NCI-H446 (cell line): Measurements from ENCODE around the gene PSMB9.
A peak's percentile ranks its signal among the peaks of the same experiment; 100 is the strongest.
"Not testable (repeated sequence)": the region's sequence is repeated elsewhere in the genome, so short reads cannot be mapped to it uniquely, and the experiment has no call there.

Source experiments
- DNase-seq, 2 experiments: peaks; one replicate each; lab custom pipeline; 2025; lab: John Stamatoyannopoulos, UW

PSMB9 gene

DNA sequence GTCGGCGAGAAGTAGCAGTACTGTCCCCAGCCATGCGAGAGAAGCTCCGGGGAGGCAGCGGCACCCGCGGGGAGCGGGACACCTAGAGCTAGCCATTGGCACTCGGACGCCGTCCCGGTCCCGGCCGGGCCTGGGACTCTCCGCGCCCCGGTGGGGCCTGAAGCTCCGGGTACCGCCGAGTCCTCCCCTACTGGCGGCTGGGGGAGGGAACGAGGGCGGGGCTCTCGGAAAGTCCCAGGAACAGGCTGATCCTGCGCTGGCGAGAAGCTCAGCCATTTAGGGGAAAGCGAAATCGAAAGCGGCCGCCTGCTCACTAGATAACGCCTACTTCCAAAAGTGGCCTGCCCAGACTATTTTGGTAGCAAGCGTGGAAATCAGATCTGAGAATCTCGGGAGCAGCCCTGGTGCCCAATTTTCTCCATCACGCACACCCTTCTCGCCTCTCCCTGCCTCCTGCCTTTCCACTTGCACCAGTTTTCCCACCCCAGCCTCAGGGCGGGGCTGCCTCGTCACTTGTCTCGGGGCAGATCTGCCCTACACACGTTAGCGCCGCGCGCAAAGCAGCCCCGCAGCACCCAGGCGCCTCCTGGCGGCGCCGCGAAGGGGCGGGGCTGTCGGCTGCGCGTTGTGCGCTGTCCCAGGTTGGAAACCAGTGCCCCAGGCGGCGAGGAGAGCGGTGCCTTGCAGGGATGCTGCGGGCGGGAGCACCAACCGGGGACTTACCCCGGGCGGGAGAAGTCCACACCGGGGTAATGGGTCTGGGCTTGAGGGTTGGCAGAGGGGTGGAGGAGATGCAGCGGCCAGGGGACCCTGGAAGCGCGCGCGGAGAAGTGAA is at the start of gene PSMB9, which contains the start of gene TAP1:
Gene PSMB9, plus strand, starts transcription at position 652 of the 835 bp plus-strand sequence. Its CDS starts 38 bp downstream, at position 690.
Gene TAP1, minus strand, starts transcription at position 164 of the 835 bp plus-strand sequence. Its CDS starts 68 bp downstream, at position 96.
- DNase-seq: peak in 1 of 2 experiments; percentile 24

GRCh38 chr6:32805404-32805803 is 48.6 kb upstream of the PSMB9 start:
- not testable (repeated sequence) for DNase-seq

- no peak for DNase-seq
Observed at GRCh38 chr6:32807020-32807580, 46.9 kb upstream of the PSMB9 start.

- no peak for DNase-seq
Observed at GRCh38 chr6:32809171-32809570, 44.8 kb upstream of the PSMB9 start.

- no peak for DNase-seq
Observed at GRCh38 chr6:32814145-32814544, 39.8 kb upstream of the PSMB9 start.

DNA sequence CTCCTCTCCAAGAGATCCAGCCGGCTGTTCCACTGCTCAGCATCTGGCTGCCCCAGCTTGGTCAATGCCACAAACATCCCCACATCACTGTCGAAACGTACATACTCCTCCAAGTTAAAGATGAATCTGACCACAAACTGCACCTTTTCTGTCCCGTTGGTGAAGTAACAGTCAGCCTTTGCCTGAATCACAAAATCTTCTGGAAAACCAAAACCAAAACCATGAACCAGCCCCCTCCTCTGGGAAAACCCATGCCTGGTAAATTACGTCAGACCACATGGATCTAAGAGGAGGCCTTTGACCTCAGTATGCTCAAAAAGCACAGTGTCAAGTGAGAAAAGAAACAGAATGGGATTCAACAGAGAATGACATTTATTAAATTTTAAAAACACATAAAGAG is 38.9 kb upstream of the PSMB9 start:
- no peak for DNase-seq

- DNase-seq: no peak
Observed at GRCh38 chr6:32815996-32816395, 38.0 kb upstream of the PSMB9 start.

GRCh38 chr6:32816746-32817204 is 37.2 kb upstream of the PSMB9 start, which contains the start of gene HLA-DOB:
TSS of gene HLA-DOB (minus strand) at chr6:32817002. CDS start at chr6:32816951, 51 bp downstream.
- no peak for DNase-seq

DNA sequence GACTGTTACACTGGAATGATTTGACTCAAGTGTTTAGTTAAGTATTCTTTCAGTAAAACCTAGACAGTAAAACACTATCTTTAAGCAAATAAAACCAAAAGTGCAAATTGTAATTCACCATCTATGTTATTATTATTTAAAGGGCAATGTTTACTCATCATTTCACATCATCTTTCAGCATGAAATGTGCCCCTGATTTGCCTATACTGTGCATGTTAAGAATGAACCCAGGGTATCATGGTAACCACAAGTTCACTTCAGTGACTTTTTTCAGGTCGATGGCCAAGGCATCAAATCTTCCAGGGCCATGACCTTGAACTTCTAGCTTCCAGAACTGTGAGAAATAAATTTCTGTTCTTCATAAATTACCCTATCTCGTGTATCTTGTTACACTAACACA is 35.1 kb upstream of the PSMB9 start:
- no peak for DNase-seq

GRCh38 chr6:32819729-32820128 is 34.3 kb upstream of the PSMB9 start:
- DNase-seq: no peak

GRCh38 chr6:32825966-32826365 is 28.0 kb upstream of the PSMB9 start:
- DNase-seq: no peak

- no peak for DNase-seq
Observed at GRCh38 chr6:32827025-32827424, 27.0 kb upstream of the PSMB9 start.

GRCh38 chr6:32829495-32829894 is 24.5 kb upstream of the PSMB9 start:
- DNase-seq: no peak

- no peak for DNase-seq
Observed at GRCh38 chr6:32830017-32830416, 24.0 kb upstream of the PSMB9 start.

- DNase-seq: no peak
Observed at GRCh38 chr6:32830936-32831335, 23.1 kb upstream of the PSMB9 start.

- no peak for DNase-seq
Observed at GRCh38 chr6:32832535-32832934, 21.5 kb upstream of the PSMB9 start.

DNA sequence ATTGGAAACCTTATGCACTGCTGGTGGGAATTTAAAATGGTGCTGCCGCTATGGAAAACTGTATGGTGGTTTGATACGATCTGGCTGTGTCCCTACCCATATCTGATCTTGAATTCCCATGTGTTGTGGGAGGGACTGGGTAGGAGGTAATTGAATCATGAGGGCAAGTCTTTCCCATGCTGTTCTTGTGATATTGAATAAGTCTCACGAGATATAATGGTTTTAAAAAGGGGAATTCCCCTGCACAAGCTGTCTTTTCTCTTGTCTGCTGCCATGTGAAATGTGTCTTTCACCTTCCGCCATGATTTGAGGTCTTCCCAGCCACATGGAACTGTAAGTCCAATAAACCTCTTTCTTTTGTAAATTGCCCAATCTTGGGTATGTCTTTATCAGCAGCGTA is 20.3 kb upstream of the PSMB9 start:
- no peak for DNase-seq

DNA sequence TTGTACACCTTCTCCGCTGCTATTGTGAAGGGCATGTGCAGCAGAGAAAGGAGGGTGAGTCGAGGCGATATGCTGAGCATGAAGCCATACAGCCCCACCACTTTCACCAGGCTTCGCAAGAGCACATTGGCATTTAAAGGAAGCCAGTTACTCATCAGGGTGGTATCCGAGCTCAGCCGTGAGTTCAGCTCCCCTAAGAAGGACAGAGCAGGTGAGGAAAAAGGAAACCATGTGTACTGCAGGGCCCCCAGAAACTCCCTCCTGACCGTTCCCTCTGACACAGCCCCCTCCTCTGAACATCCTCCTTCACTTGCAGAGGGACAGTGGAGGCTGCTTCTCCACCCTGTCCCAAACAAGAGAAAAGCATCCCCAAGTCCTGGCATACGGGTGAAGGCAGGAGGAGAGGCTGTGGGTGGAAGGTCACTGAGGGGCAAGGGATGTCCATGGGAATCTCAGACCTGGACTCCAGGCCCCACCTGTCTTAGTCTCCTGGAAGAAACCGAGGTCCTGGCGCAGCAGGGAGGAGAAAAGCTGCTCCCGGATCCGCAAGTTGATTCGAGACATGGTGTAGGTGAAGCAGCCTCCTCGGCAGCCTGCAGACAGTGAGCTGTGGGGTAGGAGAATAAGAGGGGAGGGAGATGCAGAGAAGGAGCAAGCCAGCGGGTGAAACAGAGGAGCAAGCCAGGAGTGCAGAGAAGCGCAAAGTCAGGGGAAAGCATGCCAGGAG is 18.7 kb upstream of the PSMB9 start:
- no peak for DNase-seq

DNA sequence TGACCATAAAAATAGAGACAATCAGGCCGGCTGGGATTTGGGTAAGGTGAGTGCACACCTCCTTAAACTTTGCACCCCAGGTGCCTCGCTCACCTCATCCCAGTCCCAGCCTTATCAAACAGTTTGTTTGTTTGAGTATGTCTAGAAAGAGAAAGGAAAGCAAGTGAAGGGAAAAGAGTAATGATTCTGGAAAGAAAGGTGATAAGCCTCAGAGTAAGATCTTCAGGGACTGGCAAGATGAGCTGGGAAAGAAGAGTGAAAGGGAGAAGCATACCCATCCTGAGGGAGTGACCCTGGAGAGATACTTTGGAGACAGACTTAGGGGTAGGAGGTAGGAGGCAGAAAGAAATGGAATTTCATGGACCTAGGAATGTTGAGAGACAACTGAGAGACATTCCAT is 17.1 kb upstream of the PSMB9 start:
- no peak for DNase-seq

DNA sequence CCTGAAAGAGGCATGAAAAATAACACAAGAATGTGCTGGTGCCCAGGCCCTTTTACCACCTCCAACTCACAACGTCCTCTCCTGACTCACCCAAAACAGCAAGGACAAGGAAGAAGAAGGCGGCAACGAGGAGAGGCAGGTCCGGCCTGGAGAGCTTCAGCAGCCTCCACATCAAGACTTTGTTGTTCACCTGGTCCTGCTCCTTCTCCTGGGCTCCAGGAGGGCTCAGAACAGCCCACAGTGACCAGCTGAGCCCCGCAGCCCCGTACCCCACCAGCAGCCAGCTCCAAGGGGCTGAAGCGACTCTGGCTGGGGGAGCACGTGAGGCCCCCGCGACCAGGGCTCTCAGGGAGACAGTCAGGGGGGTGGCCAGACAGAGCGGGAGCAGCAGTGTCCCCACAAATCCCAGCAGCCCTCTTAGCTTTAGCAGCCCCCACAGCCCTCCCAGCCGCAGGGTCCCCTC is 16.3 kb upstream of the PSMB9 start:
- no peak for DNase-seq

DNA sequence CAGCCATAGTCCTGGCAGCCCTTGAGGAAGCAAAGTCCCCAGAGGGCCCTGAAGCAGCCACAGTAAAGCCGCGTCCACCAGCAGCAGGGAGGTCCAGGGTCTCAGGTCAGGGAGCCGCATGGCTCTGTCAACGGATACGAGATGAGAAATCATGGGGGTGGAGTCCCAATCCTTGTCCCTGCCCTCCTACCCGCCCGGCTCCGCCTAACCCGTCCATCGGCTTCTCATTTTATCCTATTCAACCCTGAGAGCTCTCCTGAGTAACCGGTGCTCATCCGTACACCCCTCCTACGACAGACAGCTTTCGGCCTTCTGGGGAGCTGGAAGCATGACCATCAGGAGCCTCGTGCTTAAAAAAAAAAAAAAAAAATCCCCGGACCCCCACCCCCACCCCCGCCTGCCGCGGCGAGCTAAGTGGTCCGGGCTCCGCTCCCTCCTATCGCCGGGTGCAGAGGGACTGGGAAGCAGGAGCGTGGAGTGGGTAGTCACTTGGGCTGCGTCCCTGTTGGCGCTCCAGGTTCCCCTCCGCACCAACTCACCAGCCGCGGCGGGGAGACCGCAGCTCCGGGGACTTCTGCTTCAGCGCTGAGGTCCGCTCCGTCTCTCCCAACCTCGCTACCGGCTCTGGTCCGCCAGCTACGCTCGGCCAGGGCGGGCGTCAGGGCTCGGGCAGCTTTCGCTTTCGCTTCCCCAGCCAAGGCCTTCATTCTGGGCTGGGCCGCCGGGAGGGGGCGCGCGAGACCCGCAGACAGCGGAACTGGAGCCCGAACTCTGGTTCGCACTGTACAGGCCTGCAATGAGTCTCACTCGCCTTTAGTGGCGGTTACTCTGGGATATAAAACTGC is 15.7 kb upstream of the PSMB9 start, which contains the start of gene TAP2:
Gene TAP2, minus strand, starts transcription at position 626 of the 845 bp plus-strand sequence. Its CDS starts 506 bp downstream, at position 120.
- peak; percentile 17 to 79 for DNase-seq
